Measurements from ENCODE around the gene RINL. TPM values are rescaled to one million over a fixed set of nuclear protein-coding genes. Genes with fewer than 3 reads are reported as not detected.

The RINL gene
- total and polyA plus RNA-seq, 2 of the 8 experiments (the other 6 are each of a cell fraction or from before 2014, with no cell fraction given), result 11.1 to 11.9 TPM

GRCh38 chr19:38850976-38851621, 27.0 kb downstream of the RINL start (continued):
- no peak for TF ChIP-seq CHD7 (IDR thresholded peaks at IDR 0.05; ENCODE audit: insufficient replicate concordance, low read length)
- TF ChIP-seq, protein P1, sequence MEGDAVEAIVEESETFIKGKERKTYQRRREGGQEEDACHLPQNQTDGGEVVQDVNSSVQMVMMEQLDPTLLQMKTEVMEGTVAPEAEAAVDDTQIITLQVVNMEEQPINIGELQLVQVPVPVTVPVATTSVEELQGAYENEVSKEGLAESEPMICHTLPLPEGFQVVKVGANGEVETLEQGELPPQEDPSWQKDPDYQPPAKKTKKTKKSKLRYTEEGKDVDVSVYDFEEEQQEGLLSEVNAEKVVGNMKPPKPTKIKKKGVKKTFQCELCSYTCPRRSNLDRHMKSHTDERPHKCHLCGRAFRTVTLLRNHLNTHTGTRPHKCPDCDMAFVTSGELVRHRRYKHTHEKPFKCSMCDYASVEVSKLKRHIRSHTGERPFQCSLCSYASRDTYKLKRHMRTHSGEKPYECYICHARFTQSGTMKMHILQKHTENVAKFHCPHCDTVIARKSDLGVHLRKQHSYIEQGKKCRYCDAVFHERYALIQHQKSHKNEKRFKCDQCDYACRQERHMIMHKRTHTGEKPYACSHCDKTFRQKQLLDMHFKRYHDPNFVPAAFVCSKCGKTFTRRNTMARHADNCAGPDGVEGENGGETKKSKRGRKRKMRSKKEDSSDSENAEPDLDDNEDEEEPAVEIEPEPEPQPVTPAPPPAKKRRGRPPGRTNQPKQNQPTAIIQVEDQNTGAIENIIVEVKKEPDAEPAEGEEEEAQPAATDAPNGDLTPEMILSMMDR (IDR thresholded peaks at IDR 0.05; ENCODE audit: control extremely low read depth in 1 of 3, insufficient read depth in 1 of 3, low read depth in 1 of 3, low read length in 3 of 3), result 0 out of 4 replicates have a peak, but pooled peaks of 1 of the 3 experiments have one; percentile 9
- no peak for TF ChIP-seq KDM1A (IDR thresholded peaks at IDR 0.05; ENCODE audit: borderline replicate concordance, low read length)
- no peak for TF ChIP-seq JUN (IDR thresholded peaks at IDR 0.05; ENCODE audit: low read depth, low read length)
- TF ChIP-seq EP300 (IDR thresholded peaks at IDR 0.05; ENCODE audit: borderline replicate concordance in 1 of 2, low read depth in 2 of 2, low read length in 2 of 2), result no peak
- TF ChIP-seq BRCA1 (IDR thresholded peaks at IDR 0.05; ENCODE audit: low read depth, low read length), result no peak
- TF ChIP-seq RBBP5 (IDR thresholded peaks at IDR 0.05; ENCODE audit: borderline replicate concordance, low read depth, low read length), result 0 out of 2 replicates have a peak, but pooled peaks have one; percentile 24
- no peak for TF ChIP-seq POLR2A (IDR thresholded peaks at IDR 0.05; ENCODE audit: control extremely low read depth in 1 of 2, low read depth in 2 of 2, low read length in 2 of 2)

Measured in H1 (cell line).